ENCODE data around the gene WDR37. TPM values are rescaled to one million over a fixed set of nuclear protein-coding genes. Genes with fewer than 3 reads are reported as not detected.

WDR37 gene
- total RNA-seq, 1 experiment from 2014 or later = 13.3 TPM

DNA sequence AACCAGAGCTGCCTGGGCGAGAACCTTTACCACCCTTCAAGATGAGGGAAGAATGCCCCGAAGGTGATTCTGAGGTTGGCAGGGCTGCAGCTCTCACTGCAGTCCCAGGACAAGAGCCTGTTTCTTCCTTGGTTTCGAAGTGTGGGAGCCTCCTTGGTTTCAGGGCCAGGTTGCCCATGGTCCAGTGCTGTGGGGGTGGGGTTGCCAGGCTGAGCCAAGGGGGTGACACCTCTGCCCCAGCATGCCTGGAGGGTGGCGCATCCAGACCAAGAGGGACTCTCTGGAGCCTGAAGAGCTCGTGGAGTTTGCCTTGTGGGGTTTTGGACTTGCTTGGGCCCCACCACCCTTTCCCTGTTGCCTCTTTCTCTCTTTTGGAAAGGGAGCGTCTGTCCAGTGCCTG, 41.3 kb downstream of the WDR37 start:
- no peaks in the 10 kb centered on the region for H3K4me1 ChIP-seq (ENCODE audit: low read length)
- H3K79me2 ChIP-seq (ENCODE audit: low read length) = 0 out of 2 replicates have a peak, but pooled peaks cover 3% of the 10 kb centered on the region
- H3K9me3 ChIP-seq (ENCODE audit: low read length) = no peaks in the 10 kb centered on the region
- DNase-seq = no peak
- no peaks in the 10 kb centered on the region for H3K9me2 ChIP-seq (replicated peaks; ENCODE audit: insufficient read depth, low read length)
- H3K4me2 ChIP-seq (ENCODE audit: low read depth, low read length, poor library complexity, severe bottlenecking) = no peak overlapping the region
- no peak overlapping the region for H3K9ac ChIP-seq (ENCODE audit: low read length)
- H3K27ac ChIP-seq (ENCODE audit: low read length) = no peak overlapping the region
- H3K27me3 ChIP-seq (ENCODE audit: low read length) = no peaks in the 10 kb centered on the region
- H2AFZ ChIP-seq (ENCODE audit: low read length) = no peak overlapping the region
- peaks cover 12% of the 10 kb centered on the region; the same call in 1 of the 2 replicates for H3K36me3 ChIP-seq (ENCODE audit: insufficient read depth, low read length)
- H3K4me3 ChIP-seq (ENCODE audit: low read length) = no peak overlapping the region
- no peaks in the 10 kb centered on the region for H4K20me1 ChIP-seq (ENCODE audit: insufficient read depth, low read depth, low read length)

DNA sequence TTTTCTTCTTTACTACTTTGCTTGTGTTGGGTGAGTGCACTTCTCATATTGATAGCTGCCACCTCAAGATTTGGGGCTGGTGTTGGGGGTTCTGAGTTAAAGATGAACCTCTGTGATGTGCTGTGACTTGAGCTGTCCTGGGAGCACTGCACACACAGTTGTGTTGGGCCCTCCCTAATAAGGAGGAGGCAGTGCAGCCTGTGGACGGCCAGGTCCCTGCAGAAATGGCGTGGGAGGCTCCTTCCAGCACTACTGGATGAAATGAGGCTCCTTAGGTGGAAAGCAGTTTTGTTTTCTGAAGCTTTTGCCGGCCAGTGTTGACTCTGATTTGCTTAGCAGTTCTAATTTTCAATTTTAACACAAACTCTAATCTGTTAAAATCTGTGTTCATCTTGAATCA, 44.0 kb downstream of the WDR37 start:
- Histone ChIP-seq H3K79me2 (ENCODE audit: low read length) (0 out of 2 replicates have a peak, but pooled peaks cover 3% of the 10 kb centered on the region), H3K4me2 (ENCODE audit: low read depth, low read length, poor library complexity, severe bottlenecking) (no peak overlapping the region), H3K36me3 (ENCODE audit: insufficient read depth, low read length) (no peaks in the 10 kb centered on the region), H3K9ac (ENCODE audit: low read length) (no peak overlapping the region), H3K4me3 (ENCODE audit: low read length) (no peak overlapping the region), H2AFZ (ENCODE audit: low read length) (no peak overlapping the region), H3K9me2 (replicated peaks; ENCODE audit: insufficient read depth, low read length) (no peaks in the 10 kb centered on the region), H3K4me1 (ENCODE audit: low read length) (no peaks in the 10 kb centered on the region), H3K27ac (ENCODE audit: low read length) (no peak overlapping the region), H3K9me3 (ENCODE audit: low read length) (no peaks in the 10 kb centered on the region), H3K27me3 (ENCODE audit: low read length) (no peaks in the 10 kb centered on the region), H4K20me1 (ENCODE audit: insufficient read depth, low read depth, low read length) (no peaks in the 10 kb centered on the region)
- no peak for DNase-seq

DNA sequence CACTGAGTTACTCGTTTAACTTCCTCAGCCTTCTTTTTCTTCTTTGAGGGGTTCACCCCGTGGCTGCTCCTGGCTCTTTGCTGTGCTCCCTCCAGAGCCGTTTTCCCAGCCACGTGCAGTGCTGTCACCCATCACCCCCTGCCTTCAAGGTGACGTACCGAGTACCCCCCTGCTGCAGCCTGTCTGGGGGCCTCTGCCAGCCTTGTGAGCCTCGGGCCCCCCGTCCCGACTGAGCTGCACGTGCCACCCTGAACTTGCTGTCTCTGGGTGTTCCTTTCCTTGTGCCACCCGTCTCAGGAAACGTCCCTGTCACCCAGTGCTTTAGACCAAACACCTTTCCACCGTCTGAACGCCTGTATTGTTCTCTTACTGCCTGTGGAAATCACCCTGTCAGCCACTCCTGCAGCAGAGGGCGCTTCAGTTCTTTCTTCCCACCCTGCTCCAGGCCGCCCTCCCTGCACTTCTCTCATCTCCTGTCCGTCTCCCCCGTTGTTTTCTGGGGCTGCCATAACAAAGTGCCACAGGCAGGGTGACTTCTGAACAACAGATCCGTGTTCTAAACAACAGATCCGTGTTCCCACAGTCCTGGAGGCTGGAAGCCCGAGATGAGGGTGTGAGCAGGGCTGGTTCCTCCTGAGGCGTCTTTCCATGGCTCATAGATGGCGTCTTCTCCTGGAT, 44.6 kb downstream of the WDR37 start:
- Histone ChIP-seq H3K9ac (ENCODE audit: low read length) (no peak overlapping the region), H4K20me1 (ENCODE audit: insufficient read depth, low read depth, low read length) (no peaks in the 10 kb centered on the region), H3K27ac (ENCODE audit: low read length) (no peak overlapping the region), H3K4me2 (ENCODE audit: low read depth, low read length, poor library complexity, severe bottlenecking) (no peak overlapping the region), H3K9me2 (replicated peaks; ENCODE audit: insufficient read depth, low read length) (no peaks in the 10 kb centered on the region), H2AFZ (ENCODE audit: low read length) (no peak overlapping the region), H3K4me1 (ENCODE audit: low read length) (no peaks in the 10 kb centered on the region), H3K79me2 (ENCODE audit: low read length) (0 out of 2 replicates have a peak, but pooled peaks cover 3% of the 10 kb centered on the region), H3K4me3 (ENCODE audit: low read length) (no peak overlapping the region), H3K27me3 (ENCODE audit: low read length) (no peaks in the 10 kb centered on the region), H3K9me3 (ENCODE audit: low read length) (no peaks in the 10 kb centered on the region), H3K36me3 (ENCODE audit: insufficient read depth, low read length) (no peaks in the 10 kb centered on the region)
- DNase-seq = no peak

DNA sequence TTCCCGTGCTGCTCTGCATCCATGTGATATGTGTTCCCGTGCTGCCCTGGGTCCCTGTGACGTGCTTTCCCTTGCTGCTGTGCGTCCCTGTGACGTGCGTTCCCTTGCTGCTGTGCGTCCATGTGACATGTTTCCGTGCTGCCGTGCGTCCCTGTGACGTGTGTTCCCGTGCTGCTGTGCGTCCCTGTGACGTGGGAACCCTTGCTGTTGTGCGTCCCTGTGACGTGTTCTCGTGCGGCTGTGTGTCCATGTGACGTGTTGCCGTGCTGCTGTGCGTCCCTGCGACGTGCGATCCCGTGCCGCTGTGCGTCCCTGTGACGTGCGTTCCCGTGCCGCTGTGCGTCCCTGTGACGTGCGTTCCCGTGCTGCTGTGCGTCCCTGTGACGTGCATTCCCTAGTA, 45.8 kb downstream of the WDR37 start:
- H3K79me2 ChIP-seq (ENCODE audit: low read length) = 0 out of 2 replicates have a peak, but pooled peaks cover 3% of the 10 kb centered on the region
- no peaks in the 10 kb centered on the region for H3K4me1 ChIP-seq (ENCODE audit: low read length)
- no peaks in the 10 kb centered on the region for H3K27me3 ChIP-seq (ENCODE audit: low read length)
- no peak overlapping the region for H3K4me3 ChIP-seq (ENCODE audit: low read length)
- H3K4me2 ChIP-seq (ENCODE audit: low read depth, low read length, poor library complexity, severe bottlenecking) = no peak overlapping the region
- H2AFZ ChIP-seq (ENCODE audit: low read length) = no peak overlapping the region
- H4K20me1 ChIP-seq (ENCODE audit: insufficient read depth, low read depth, low read length) = no peaks in the 10 kb centered on the region
- no peaks in the 10 kb centered on the region for H3K9me3 ChIP-seq (ENCODE audit: low read length)
- H3K9me2 ChIP-seq (replicated peaks; ENCODE audit: insufficient read depth, low read length) = no peaks in the 10 kb centered on the region
- no peak overlapping the region for H3K9ac ChIP-seq (ENCODE audit: low read length)
- no peak for DNase-seq
- no peaks in the 10 kb centered on the region for H3K36me3 ChIP-seq (ENCODE audit: insufficient read depth, low read length)
- no peak overlapping the region for H3K27ac ChIP-seq (ENCODE audit: low read length)

DNA sequence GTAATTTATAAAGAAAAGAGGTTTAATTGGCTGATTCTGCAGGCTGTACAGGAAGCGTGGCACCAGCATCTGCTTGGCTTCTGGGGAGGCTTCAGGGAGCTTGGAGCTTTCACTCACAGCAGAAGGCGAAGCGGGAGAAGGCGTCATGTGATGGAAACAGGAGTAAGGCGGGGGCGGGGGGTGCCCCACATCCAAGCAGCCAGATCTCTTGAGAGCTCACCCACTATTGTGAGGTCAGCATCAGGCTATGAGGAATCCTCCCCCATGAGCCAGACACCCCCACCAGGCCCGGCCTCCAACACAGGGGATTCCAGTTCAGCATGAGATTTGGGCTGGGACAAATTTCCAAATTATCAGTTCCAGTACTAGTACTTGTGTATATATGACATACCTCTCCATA, 46.2 kb downstream of the WDR37 start:
- H3K4me1 ChIP-seq (ENCODE audit: low read length) = no peaks in the 10 kb centered on the region
- no peak overlapping the region for H2AFZ ChIP-seq (ENCODE audit: low read length)
- no peak overlapping the region for H3K27ac ChIP-seq (ENCODE audit: low read length)
- H3K9me2 ChIP-seq (replicated peaks; ENCODE audit: insufficient read depth, low read length) = no peaks in the 10 kb centered on the region
- no peaks in the 10 kb centered on the region for H3K9me3 ChIP-seq (ENCODE audit: low read length)
- no peaks in the 10 kb centered on the region for H3K36me3 ChIP-seq (ENCODE audit: insufficient read depth, low read length)
- no peaks in the 10 kb centered on the region for H4K20me1 ChIP-seq (ENCODE audit: insufficient read depth, low read depth, low read length)
- no peak overlapping the region for H3K9ac ChIP-seq (ENCODE audit: low read length)
- H3K4me3 ChIP-seq (ENCODE audit: low read length) = no peak overlapping the region
- H3K4me2 ChIP-seq (ENCODE audit: low read depth, low read length, poor library complexity, severe bottlenecking) = no peak overlapping the region
- H3K27me3 ChIP-seq (ENCODE audit: low read length) = no peaks in the 10 kb centered on the region
- H3K79me2 ChIP-seq (ENCODE audit: low read length) = 0 out of 2 replicates have a peak, but pooled peaks cover 3% of the 10 kb centered on the region
- no peak for DNase-seq

DNA sequence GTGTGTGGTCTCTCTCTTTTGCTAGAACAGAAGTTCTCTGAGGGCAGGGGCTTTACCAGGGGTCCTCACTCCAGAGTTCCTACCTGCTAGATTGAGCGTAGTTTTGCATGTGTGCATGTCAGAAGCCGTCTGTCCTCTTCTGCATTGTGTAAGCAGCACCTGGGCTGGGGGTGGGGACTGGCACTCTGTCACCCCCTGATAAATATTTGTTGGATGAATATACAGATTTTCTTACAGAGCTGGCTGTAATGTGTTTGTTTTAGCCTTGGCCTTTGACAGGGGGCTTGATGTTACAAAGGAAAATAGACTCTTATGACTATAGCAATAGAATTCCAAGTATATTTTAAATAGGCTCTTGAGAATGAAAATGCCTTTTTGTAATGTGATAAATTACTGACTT, 46.6 kb downstream of the WDR37 start:
- Histone ChIP-seq H3K9me2 (replicated peaks; ENCODE audit: insufficient read depth, low read length) (no peaks in the 10 kb centered on the region), H2AFZ (ENCODE audit: low read length) (no peak overlapping the region), H3K4me2 (ENCODE audit: low read depth, low read length, poor library complexity, severe bottlenecking) (no peak overlapping the region), H3K27ac (ENCODE audit: low read length) (no peak overlapping the region), H4K20me1 (ENCODE audit: insufficient read depth, low read depth, low read length) (no peaks in the 10 kb centered on the region), H3K4me3 (ENCODE audit: low read length) (no peak overlapping the region), H3K4me1 (ENCODE audit: low read length) (no peaks in the 10 kb centered on the region), H3K9me3 (ENCODE audit: low read length) (no peaks in the 10 kb centered on the region), H3K9ac (ENCODE audit: low read length) (no peak overlapping the region), H3K79me2 (ENCODE audit: low read length) (0 out of 2 replicates have a peak, but pooled peaks cover 3% of the 10 kb centered on the region), H3K27me3 (ENCODE audit: low read length) (no peaks in the 10 kb centered on the region), H3K36me3 (ENCODE audit: insufficient read depth, low read length) (no peaks in the 10 kb centered on the region)
- no peak for DNase-seq

DNA sequence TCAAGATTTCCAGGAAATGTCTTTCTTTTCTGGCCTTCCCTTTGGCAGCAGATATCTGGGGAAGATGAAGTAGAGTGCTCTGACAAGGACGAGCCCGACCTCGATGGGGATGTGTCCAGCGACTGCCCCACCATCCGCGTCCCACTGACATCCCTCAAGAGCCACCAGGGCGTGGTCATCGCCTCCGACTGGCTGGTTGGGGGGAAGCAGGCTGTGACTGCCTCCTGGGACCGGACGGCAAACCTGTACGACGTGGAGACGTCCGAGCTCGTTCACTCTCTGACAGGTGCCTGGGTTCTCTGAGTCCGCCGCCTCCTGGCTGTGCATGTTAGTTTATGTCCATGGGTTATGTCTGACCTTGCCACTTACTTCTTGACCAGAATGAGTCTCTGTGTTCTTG, 47.4 kb downstream of the WDR37 start:
- H3K9me3 ChIP-seq (ENCODE audit: low read length) = no peaks in the 10 kb centered on the region
- H3K9me2 ChIP-seq (replicated peaks; ENCODE audit: insufficient read depth, low read length) = no peaks in the 10 kb centered on the region
- H3K4me3 ChIP-seq (ENCODE audit: low read length) = no peak overlapping the region
- no peak overlapping the region for H3K4me2 ChIP-seq (ENCODE audit: low read depth, low read length, poor library complexity, severe bottlenecking)
- no peaks in the 10 kb centered on the region for H3K27me3 ChIP-seq (ENCODE audit: low read length)
- H2AFZ ChIP-seq (ENCODE audit: low read length) = no peak overlapping the region
- no peak for DNase-seq
- H3K36me3 ChIP-seq (ENCODE audit: insufficient read depth, low read length) = no peaks in the 10 kb centered on the region
- H4K20me1 ChIP-seq (ENCODE audit: insufficient read depth, low read depth, low read length) = no peaks in the 10 kb centered on the region
- H3K4me1 ChIP-seq (ENCODE audit: low read length) = no peaks in the 10 kb centered on the region
- 0 out of 2 replicates have a peak, but pooled peaks cover 3% of the 10 kb centered on the region for H3K79me2 ChIP-seq (ENCODE audit: low read length)
- H3K27ac ChIP-seq (ENCODE audit: low read length) = no peak overlapping the region
- H3K9ac ChIP-seq (ENCODE audit: low read length) = no peak overlapping the region

DNA sequence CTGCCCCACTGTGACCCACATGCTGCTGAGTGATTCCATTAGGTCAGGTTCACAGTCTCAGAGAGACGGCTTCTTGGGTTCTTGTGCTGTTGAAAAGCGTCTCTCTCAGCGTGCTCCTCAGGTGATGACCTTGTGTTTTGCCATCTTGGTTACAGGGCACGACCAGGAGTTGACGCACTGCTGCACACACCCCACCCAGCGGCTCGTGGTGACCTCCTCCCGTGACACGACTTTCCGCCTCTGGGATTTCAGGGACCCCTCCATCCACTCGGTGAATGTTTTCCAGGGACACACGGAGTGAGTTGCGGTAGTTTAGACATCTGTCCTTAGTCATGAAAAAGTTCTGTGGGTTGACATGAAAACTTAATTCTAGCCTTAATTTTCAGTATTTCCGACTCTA, 48.8 kb downstream of the WDR37 start:
- Histone ChIP-seq H3K27ac (ENCODE audit: low read length) (no peak overlapping the region), H3K79me2 (ENCODE audit: low read length) (peaks cover 8% of the 10 kb centered on the region; the same call in 1 of the 2 replicates), H3K9me2 (replicated peaks; ENCODE audit: insufficient read depth, low read length) (no peaks in the 10 kb centered on the region), H2AFZ (ENCODE audit: low read length) (no peak overlapping the region), H3K9ac (ENCODE audit: low read length) (no peak overlapping the region), H3K4me2 (ENCODE audit: low read depth, low read length, poor library complexity, severe bottlenecking) (no peak overlapping the region), H3K27me3 (ENCODE audit: low read length) (no peaks in the 10 kb centered on the region), H3K9me3 (ENCODE audit: low read length) (no peaks in the 10 kb centered on the region), H3K4me3 (ENCODE audit: low read length) (no peak overlapping the region), H3K4me1 (ENCODE audit: low read length) (no peaks in the 10 kb centered on the region), H4K20me1 (ENCODE audit: insufficient read depth, low read depth, low read length) (no peaks in the 10 kb centered on the region), H3K36me3 (ENCODE audit: insufficient read depth, low read length) (peaks cover 3% of the 10 kb centered on the region; the same call in 1 of the 2 replicates)
- no peak for DNase-seq
